ENCODE measurements around the gene ATOSB. TPM values are rescaled to one million over a fixed set of nuclear protein-coding genes. Genes with fewer than 3 reads are reported as not detected.
"Not testable (repeated sequence)": the region's sequence is repeated elsewhere in the genome, so short reads cannot be mapped to it uniquely, and the experiment has no call there.

ATOSB gene, protein sequence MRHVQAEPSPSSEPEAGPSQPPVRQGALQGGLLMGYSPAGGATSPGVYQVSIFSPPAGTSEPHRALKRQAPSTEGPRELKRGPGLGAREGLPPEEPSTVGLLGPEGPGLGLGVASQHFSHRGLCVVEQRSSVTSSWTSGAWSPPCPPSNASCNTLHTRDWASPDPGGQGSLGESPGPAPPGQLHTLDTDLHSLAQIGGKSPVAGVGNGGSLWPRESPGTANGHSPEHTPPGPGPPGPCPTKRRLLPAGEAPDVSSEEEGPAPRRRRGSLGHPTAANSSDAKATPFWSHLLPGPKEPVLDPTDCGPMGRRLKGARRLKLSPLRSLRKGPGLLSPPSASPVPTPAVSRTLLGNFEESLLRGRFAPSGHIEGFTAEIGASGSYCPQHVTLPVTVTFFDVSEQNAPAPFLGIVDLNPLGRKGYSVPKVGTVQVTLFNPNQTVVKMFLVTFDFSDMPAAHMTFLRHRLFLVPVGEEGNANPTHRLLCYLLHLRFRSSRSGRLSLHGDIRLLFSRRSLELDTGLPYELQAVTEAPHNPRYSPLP
- 10 to 100 TPM; 11.8 to 12.3 (median 12.0) TPM for polyA plus RNA-seq (ENCODE audit: insufficient read length in 3 of 3)

DNA sequence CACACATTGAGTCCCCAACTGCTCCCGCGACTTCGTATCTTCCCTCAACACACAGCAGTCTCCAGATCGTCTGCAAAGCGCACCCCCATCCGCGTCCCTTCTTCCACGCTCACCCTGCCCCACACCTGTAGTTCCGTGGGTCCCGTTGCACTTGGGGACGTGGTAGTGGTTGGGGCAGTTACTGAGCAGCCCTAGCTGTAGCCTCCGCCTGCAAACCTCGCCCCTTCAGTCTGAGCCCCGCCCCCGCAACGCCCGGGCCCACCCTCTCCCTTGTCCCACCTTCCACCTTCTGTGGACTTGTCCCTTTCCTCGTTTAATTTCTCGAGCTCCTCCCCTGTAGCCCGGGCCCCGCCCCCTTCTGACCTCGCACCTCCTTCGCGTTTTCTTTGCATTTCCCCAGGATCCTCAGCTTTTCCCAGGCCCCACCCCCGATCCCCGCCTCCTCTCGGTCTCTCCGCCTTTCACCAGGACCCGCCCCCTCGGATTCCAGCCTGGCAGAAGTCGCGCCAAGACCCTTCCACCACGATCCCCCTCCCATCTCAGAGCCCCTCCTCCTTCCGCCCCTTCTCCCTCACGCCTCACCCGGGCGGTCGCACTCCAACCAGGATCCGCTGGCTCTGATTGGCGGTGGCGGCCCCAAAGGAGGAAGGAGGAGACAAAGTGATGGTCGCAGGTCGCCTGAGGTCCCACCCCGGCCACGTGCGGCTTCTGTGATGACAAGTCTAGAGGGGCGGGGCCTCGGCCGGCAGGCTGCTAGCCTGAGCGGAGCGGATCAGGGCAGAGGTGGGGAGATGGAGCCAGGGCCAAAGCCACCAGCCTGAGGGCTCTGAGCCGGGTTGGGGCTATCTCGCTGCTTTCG lies at the start of gene ATOSB:
TSS of gene ATOSB (minus strand) at position 183 of the 859 bp plus-strand sequence. CDS start 7,588 bp downstream, outside the sequence.
- peak; percentile 93 to 96 (median 93) for DNase-seq (ENCODE audit: low read depth in 3 of 3, low spot score in 2 of 3)

DNA sequence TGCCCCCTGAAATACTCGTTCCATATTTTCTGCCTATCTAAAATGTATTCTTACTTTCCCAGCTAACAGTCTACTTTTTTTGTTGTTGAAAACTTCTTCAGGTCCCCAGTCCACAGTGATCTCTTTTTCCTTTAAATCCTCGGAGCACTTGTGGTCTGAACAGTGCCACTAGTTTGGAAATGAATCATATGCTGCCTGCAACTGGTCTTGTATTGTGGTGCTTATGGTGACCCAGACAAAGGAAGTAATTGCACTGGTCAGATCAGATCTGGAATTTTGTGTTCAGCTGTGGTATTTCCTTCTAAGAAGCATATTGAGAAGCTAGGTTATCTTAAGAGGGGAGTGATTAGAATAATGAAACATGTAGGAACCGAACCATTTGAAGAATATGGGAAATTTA lies 49.0 kb upstream of the ATOSB start:
- no peak for DNase-seq (ENCODE audit: low read depth in 3 of 3, low spot score in 2 of 3)

DNA sequence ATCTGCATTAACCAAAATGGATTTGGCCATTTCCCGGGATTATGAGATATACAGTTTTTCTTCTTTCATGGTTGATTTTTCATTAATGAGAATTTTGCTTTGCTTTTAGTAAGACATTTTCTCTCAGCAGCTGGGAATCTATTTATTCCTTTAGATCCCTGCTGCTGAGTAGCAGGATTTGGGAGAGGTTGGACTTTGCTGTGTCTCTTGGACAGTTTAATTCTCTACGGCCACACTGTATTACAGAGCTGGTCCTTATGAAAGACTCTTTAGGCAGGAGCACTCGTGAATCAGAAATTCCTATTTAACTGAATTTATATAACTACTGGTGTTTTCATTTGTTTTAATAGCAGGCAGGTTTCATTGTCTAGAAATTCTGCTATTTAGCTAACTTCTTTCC lies 47.8 kb upstream of the ATOSB start:
- no peak for DNase-seq (ENCODE audit: low read depth in 3 of 3, low spot score in 2 of 3)

DNA sequence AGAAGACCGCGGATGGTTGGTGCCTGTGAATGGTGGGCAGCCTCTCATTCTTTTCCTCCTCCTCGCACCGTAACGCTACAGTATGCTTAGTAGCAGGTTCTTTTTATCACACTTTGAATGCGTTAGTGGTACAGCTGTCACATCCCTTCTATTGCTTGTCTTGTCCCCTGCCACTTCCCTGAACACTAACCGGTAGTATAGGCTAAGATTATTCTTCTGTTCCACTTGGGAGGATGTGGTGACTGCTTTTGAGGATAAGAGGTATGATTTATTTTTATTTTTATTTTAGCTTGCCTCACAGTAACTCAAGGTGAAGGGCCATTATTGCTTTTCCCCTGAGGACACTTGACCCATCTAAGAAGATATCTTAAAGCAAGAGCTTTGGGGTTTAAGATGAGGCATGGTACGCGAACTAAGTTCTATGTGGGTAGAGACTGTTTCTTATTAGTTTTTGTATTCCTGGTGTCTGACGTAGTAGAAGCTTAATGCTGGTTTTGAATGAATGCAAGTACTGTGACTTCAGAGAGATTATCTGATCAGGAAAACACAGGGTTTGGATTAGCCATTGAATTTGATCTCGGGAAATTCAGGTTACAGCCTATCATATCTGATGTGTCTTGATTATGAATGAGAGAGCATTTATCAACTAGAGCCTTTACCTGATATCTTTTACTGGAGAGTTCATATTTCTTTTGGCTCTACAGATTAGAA lies 47.1 kb upstream of the ATOSB start:
- peak; percentile 3 to 33 (median 19) for DNase-seq (ENCODE audit: low read depth in 3 of 3, low spot score in 2 of 3)

DNA sequence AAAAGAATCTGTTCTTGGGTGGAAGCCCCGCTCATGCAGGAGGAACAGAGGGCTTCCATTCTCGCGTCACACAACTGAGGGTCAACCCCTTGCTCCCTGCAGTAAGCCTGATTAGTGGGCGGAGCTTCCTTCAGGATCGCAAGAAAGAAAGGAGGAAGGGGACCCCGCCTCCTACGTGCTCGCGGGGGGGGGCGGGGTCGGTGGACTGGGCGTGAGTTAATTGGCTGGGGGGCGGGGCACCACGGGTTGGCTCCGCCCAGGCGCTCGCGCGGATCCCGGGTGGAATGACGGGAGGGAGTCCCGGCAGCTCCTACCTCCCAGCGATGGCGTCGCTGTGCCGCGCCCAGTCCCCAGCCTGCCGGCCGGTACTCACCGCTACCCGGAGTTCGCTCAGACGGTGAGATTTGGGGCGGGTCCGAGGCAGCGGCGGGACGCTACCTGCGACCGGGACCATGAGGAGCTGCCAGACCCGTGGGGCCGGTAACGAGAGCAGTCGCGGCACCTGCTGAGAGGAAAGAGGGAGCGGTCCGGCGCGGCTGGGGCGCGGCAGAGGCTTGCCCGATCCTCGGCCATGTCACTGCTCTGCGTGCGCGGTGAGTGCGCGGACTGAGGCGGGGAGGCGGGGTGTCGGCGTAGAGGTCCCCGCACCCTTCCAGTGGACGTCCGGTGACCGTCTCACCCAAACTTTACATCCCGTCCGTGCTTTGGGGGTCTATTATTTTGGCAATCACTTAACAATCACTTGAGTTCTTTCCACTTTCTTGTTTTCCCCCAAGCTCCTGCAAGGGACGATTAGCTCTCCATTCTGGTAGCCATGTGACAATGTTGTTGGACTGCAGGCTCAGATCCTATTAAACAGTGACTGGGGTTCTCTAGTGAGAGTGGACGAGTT lies 46.3 kb upstream of the ATOSB start, which contains the start of gene UNC13B:
TSS of gene UNC13B (plus strand) at position 297 of the 892 bp plus-strand sequence. CDS start at position 572, 275 bp downstream.
- DNase-seq (ENCODE audit: low read depth in 3 of 3, low spot score in 2 of 3): peak; percentile 72 to 92 (median 90)

DNA sequence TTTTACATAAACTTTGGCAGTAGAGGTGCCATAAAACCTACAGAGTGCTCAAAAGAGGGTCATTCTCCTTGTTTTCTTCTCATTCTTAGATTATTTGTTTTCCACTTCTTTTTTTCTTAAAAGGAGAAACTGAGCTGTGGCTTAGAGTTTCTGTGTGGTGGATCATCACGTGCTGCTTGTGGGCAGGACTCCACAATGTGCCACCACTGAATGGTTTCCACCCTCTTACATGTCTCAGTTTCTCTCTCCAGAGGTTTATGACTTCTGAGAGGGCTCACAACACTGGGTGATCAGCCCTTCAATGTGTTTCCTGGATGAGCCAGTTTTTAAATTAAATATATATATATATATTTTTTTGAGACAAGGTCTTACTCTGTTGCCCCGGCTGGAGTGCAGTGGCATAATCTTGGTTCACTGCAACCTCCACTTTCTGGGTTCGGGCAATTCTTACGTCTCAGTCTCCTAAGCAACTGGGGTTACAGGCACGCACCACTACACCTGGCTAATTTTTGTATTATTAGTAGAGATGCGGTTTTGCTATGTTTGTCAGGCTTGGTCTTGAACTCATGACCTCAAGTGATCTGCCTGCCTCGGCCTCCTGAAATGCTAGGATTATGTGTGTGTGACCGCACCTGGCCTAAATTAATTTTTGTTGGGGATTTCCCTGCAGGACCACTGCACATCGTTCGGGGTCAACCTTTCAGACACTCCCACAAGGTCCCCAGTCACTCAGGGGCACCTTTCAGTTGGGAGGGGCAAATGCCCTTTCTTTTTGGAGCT lies 43.0 kb upstream of the ATOSB start:
- no peak for DNase-seq (ENCODE audit: low read depth in 3 of 3, low spot score in 2 of 3)

DNA sequence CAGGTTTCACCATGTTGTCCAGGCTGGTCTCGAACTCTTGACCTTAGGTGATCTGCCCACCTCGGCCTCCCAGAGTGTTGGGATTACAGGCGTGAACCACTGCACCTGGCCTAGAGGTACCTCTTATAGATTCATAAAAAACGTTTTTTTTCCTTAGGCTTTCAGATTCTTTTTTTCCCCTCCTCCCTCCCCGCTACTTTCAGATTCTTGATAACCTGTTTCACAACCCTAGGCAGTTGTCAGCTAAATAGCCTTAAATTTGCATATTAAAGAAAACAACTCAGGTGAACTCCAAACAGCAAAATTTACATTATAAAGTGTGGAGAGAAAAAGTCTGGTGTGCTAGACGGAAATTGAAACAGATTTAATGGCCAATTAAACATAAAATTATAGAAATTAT lies 42.2 kb upstream of the ATOSB start:
- DNase-seq (ENCODE audit: low read depth in 3 of 3, low spot score in 2 of 3): not testable (repeated sequence)

DNA sequence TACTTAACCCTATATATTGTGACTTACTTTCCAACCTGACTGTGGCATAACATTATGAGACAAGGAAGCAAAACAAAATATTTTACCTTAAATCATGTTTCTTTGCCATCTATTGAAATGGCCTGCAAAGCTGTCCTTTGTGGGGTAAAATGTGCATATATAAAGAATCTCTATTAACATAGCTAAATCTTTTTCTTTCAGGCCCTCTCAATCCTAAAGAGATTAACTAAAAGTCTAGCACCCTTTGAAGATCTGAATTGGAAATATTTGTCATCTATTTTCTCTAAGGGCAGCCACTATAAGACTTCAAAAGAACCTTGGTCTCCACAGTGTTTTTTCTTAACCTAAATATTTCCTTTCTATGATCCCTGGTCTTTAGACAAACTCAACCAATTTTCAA lies 41.1 kb upstream of the ATOSB start:
- DNase-seq (ENCODE audit: low read depth in 3 of 3, low spot score in 2 of 3): no peak

DNA sequence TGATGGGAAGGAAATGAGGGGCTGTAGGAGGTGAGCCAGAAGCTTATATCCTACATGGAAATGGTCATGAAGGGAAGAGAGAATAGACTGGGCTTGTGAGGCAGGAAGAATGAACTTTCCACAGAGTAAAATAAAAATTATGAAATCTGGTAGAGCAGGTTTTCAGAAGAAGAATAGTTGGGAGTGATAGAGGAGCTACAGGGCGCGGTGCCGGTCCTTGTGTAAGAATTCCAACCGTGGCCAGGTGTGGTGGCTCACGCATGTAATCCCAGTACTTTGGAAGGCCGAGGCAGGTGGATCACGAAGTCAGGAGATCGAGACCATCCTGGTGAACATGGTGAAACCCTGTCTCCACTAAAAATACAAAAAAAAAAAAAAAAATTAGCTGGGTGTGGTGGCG lies 37.3 kb upstream of the ATOSB start:
- DNase-seq (ENCODE audit: low read depth in 3 of 3, low spot score in 2 of 3): no peak

DNA sequence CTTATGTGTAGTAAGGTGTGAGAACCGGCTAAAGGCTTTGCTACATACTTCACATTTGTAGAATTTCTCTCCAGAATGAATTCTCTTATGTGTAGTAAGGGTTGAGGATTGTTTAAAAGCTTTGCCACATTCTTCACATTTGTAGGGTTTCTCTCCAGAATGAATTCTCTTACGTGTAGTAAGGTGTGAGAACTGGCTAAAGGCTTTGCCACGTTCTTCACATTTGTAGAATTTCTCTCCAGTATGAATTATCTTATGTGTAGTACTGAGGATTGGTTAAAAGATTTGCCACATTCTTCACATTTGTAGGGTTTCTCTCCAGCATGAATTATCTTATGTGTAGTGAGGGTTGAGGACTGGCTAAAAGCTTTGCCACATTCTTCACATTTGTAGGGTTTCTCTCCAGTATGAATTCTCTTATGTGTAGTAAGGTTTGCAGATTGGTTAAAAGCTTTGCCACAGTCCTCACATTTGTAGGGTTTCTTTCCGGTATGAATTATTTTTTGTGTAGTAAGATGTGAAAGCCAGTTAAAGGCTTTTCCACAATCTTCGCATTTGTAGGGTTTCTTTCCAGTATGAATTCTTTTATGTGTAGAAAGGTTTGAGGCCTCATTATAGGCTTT lies 32.4 kb upstream of the ATOSB start:
- not testable (repeated sequence) for DNase-seq (ENCODE audit: low read depth in 3 of 3, low spot score in 2 of 3)

DNA sequence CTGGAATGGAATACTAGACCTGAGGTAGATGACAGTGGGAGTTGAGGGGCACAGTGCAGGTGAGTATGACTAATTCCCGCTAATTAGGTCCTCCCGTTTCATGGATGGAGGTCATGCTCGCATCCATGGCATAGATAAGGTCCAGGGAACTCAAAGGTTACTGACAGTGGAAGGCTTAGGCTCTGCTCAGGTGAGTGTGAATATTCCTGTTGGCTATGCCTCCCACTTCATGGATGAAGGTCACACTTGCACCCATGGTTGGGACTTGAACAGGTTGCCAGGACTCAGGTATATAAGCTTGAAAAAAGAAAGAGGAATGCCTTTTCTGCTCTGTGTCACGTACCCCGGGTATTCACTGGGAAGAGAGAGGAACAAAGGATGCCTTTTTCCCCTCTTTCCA lies 26.4 kb upstream of the ATOSB start:
- DNase-seq (ENCODE audit: low read depth in 3 of 3, low spot score in 2 of 3): no peak

DNA sequence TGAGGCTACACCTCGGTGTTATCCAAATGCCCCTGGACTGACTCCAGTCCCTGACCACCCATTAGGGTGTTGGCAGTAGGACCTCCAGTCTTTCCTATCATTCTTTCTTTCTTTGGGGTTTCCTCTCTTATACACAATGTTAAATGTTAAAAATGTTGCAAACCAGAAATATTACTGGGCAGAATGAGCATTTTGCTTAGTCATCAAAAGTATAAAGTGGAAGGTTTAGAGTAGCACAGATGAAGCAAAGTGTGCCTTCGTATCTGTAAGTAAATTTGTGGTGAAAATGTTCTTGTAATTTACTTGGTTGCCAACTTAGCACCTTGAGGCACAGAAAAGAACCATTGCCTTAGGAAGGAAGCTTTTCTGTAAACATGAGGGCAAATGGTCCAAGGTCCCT lies 24.4 kb upstream of the ATOSB start:
- no peak for DNase-seq (ENCODE audit: low read depth in 3 of 3, low spot score in 2 of 3)

DNA sequence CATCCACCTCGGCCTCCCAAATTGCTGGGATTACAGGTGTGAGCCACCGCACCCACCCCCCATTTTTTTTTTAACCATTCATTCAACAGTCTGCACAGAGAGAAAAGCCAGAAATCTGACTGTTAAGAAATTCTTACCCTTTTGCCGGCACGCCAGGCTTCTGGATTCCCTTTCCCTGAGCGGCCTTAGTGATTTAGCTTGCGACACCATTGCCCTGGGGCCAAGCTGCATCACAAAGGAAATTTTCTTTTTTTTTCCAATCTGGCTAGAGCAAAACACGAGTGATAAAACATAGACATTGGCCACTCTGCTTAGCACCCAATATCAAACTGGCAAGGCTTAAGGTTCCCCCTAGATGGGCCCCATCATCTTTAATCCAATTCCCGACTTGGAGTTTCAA lies 21.2 kb upstream of the ATOSB start:
- no peak for DNase-seq (ENCODE audit: low read depth in 3 of 3, low spot score in 2 of 3)

DNA sequence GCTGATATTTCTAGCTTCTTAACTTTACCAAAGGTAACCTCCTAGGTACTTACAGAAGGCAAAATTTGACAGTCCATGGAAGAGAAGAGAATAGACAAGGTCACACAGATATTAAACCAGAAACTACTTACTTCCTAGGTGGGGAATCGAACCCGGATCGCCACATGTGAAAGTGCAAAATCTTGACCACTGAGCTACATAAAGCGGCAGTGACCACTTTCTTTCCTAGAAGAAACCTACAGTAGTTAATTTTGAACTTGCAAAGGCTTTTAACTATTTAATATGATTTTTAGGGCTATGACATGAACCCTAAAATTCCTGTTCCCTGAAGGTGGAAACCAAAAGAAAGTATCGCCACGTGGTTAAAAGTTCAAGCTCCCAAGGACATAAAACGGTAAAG lies 20.3 kb upstream of the ATOSB start:
- DNase-seq (ENCODE audit: low read depth in 3 of 3, low spot score in 2 of 3): no peak

DNA sequence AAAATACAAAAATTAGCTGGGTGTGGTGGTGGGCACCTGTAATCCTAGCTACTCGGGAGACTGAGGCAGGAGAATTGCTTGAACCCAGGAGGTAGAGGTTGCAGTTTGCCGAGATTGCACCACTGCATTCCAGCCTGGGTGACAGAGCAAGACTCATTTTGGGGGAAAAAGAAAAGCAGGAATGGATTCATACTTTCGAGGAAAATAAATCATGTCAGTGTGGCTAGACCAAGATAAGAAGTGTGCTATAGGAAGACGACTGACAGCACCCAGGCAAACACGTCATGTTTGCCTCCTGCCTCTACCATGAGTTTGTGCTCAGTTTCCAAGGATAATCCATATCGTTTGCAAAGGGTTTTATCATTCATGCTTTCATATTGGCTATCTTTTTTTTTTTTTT lies 19.3 kb upstream of the ATOSB start:
- no peak for DNase-seq (ENCODE audit: low read depth in 3 of 3, low spot score in 2 of 3)

DNA sequence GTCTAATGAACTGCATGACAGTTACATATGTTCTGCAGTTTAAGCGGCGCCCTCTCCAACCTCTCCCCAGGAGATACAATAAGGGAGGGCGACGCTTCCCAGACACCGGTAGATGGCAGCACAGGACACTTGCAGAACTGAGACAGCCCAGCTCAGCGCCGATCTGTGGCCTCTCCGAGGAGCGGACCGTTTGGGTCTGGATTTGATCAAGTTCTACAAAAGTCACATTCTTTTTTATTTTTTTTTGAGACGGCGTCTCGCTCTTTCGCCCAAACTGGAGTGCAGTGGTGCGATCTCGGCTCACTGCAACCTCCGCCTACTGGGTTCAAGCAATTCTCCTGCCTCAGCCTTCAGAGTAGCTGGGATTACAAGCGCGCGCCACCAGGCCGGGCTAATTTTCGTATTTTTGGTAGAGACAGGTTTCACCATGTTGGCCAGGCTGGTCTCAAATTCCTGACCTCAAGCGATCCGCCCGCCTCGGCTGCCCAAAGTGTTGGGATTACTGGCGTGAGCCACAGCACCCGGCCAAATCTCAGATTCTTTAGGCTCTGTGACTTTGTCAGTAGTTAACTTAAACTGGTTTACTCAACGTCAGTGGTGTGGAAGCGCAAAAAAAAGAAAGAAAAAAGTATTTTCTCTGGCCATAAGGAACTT lies 1.4 kb upstream of the ATOSB start:
- DNase-seq (ENCODE audit: low read depth in 3 of 3, low spot score in 2 of 3): peak; percentile 85 to 90 (median 89)

DNA sequence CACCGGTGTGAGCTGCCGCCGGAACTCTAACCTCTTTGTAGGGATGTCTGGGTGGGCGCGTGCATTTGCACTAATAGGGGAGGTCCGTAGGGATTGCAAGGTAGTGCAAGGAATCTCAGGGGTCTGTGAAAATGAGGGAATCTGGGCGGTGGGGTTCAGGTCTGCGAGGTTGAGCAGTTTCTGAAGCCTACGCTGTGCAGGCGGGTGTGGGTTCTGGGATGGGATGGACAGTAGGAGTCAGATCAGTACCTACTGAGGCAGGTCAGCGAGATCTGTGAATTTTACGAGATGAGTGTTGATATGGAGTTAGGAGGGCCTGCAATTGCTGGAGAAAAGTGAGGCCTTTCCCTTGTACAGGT lies 856 bp upstream of the ATOSB start:
- DNase-seq (ENCODE audit: low read depth in 3 of 3, low spot score in 2 of 3): no peak
